HG02759 (cell line): ENCODE results near the gene AGTPBP1.
A peak's percentile ranks its signal among the peaks of the same experiment; 100 is the strongest.
"Not testable (repeated sequence)": the region's sequence is repeated elsewhere in the genome, so short reads cannot be mapped to it uniquely, and the experiment has no call there.

Experiments used
- ATAC-seq: cut with Tn5 transposase; IDR thresholded peaks from one replicate; pipeline ENCODE4 v1.9.1; 2021; ENCODE audit warnings: mild to moderate bottlenecking, moderate library complexity; ENCODE audit not compliant: unreplicated experiment

Gene AGTPBP1

GRCh38 chr9:85741875-85742596, at the start of gene AGTPBP1:
TSS of gene AGTPBP1 (minus strand) at chr9:85741954. CDS start at chr9:85712533, 29,421 bp downstream.
- peak; percentile 85 for ATAC-seq

- not testable (repeated sequence) for ATAC-seq
Observed at GRCh38 chr9:85786116-85786515, 44.4 kb upstream of the AGTPBP1 start.

- not testable (repeated sequence) for ATAC-seq
Observed at GRCh38 chr9:85773844-85774243, 32.1 kb upstream of the AGTPBP1 start.

- not testable (repeated sequence) for ATAC-seq
Observed at GRCh38 chr9:85761802-85762201, 20.0 kb upstream of the AGTPBP1 start.

- not testable (repeated sequence) for ATAC-seq
Observed at GRCh38 chr9:85757716-85758115, 16.0 kb upstream of the AGTPBP1 start.

- ATAC-seq: not testable (repeated sequence)
Observed at GRCh38 chr9:85756216-85756615, 14.5 kb upstream of the AGTPBP1 start.

- no peak for ATAC-seq
Observed at GRCh38 chr9:85746309-85746708, 4.6 kb upstream of the AGTPBP1 start.

GRCh38 chr9:85745203-85745602, 3.4 kb upstream of the AGTPBP1 start:
- no peak for ATAC-seq

GRCh38 chr9:85744480-85744879, 2.7 kb upstream of the AGTPBP1 start:
- ATAC-seq: no peak

- no peak for ATAC-seq
Observed at GRCh38 chr9:85743275-85744128, 1.7 kb upstream of the AGTPBP1 start.

GRCh38 chr9:85742597-85742936, 813 bp upstream of the AGTPBP1 start:
- ATAC-seq: no peak

- peak; percentile 51 for ATAC-seq
Observed at GRCh38 chr9:85741095-85741874, 469 bp downstream of the AGTPBP1 start.

GRCh38 chr9:85740787-85741094, 1.0 kb downstream of the AGTPBP1 start:
- no peak for ATAC-seq

- ATAC-seq: no peak
Observed at GRCh38 chr9:85738509-85738908, 3.2 kb downstream of the AGTPBP1 start.

GRCh38 chr9:85737671-85738070, 4.1 kb downstream of the AGTPBP1 start:
- no peak for ATAC-seq

- ATAC-seq: no peak
Observed at GRCh38 chr9:85730916-85731630, 10.7 kb downstream of the AGTPBP1 start.

GRCh38 chr9:85729882-85730281, 11.9 kb downstream of the AGTPBP1 start:
- no peak for ATAC-seq

GRCh38 chr9:85727500-85727899, 14.3 kb downstream of the AGTPBP1 start:
- ATAC-seq: no peak

- no peak for ATAC-seq
Observed at GRCh38 chr9:85726737-85727136, 15.0 kb downstream of the AGTPBP1 start.

GRCh38 chr9:85723215-85723614, 18.5 kb downstream of the AGTPBP1 start:
- ATAC-seq: no peak

GRCh38 chr9:85719411-85719810, 22.3 kb downstream of the AGTPBP1 start:
- not testable (repeated sequence) for ATAC-seq
